HepG2 (cell line): Measurements from ENCODE around the gene HOXB4. TPM values are rescaled to one million over a fixed set of nuclear protein-coding genes. Genes with fewer than 3 reads are reported as not detected.

Source experiments
- ATAC-seq: fragments of 200-7000 bp; cut with Tn5 transposase; 3 replicates; pipeline ENCODE4 v1.9.1; 2020; ENCODE audit warnings: mild to moderate bottlenecking, moderate library complexity
- BruUV-seq: library from RNA; stranded (reverse); fragments of 400-500 nt; replicated peaks from 2 replicates; lab custom pipeline; 2021; lab: Mats Ljungman, UMichigan
- CTCF ChIA-PET: fragments of 300-600 bp; formaldehyde crosslinking; extraction: SDS; loops from one replicate; lab custom pipeline; 2021; ENCODE audit warnings: low total read pairs, inconsistent platforms, low intra/inter-chr PET ratio; lab: Yijun Ruan, JAX
- POLR2A ChIA-PET: fragments of 350-600 bp; sonication (Branson Sonifier 250); formaldehyde crosslinking; loops from one replicate; lab custom pipeline; 2020; ENCODE audit warnings: antibody characterized with exemption, inconsistent platforms; lab: Yijun Ruan, JAX
- DNase-seq: peaks from one replicate; pipeline ENCODE4 v3.0.0-alpha.2; 2015; ENCODE audit warnings: low spot score
- FAIRE-seq: peaks from 3 replicates; lab custom pipeline; 2011; peaks lifted over from hg19 to GRCh38; lab: Jason Lieb, UNC
- H2AFZ ChIP-seq: one replicate; pipeline ENCODE4 v1.6.1; 2011; ENCODE audit warnings: low read length, inconsistent platforms
- H3K27ac ChIP-seq: fragments of 300-600 bp; 3 replicates; pipeline ENCODE4 v1.8.0; 2011; ENCODE audit warnings: mixed run types, mild to moderate bottlenecking, mixed read lengths, low read length, inconsistent platforms; ENCODE audit not compliant: insufficient read depth; ENCODE audit errors: extremely low read length
- H3K27me3 ChIP-seq, 2 experiments: fragments of 200-600 bp in 1 of 2; 2 replicates in 1 of 2; 3 replicates in 1 of 2; pipeline versions ENCODE4 v1.6.0 to v1.8.0; 2011; ENCODE audit warnings: low read length in 2 of 2, mild to moderate bottlenecking in 2 of 2, moderate library complexity in 2 of 2, inconsistent platforms in 1 of 2; ENCODE audit not compliant: insufficient read depth in 2 of 2, control insufficient read depth in 1 of 2
- H3K36me3 ChIP-seq, 2 experiments: fragments of 200-600 bp in 1 of 2; replicated peaks in 1 of 2; 2 replicates in 1 of 2; 3 replicates in 1 of 2; pipeline versions ENCODE4 v1.5.1 to v1.8.0; 2011; ENCODE audit warnings: low read length in 2 of 2, inconsistent platforms in 1 of 2; ENCODE audit not compliant: insufficient read depth in 2 of 2, control insufficient read depth in 1 of 2
- H3K4me1 ChIP-seq: 2 replicates; pipeline ENCODE4 v1.5.1; 2012; ENCODE audit warnings: low read length, inconsistent platforms; ENCODE audit not compliant: insufficient read depth
- H3K4me2 ChIP-seq: 2 replicates; pipeline ENCODE4 v1.6.0; 2011; ENCODE audit warnings: low read depth, low read length, inconsistent platforms
- H3K4me3 ChIP-seq, 3 experiments: fragments of 200-600 bp in 1 of 3; sonication (generic), shearing (Covaris generic) in 1 of 3; replicated peaks in 1 of 3; 2 replicates each; pipeline ENCODE4 v1.5.1; 2011 to 2016; ENCODE audit warnings: low read length in 3 of 3, inconsistent platforms in 2 of 3, low read depth in 2 of 3, mild to moderate bottlenecking in 2 of 3, control low read depth in 1 of 3, mixed read lengths in 1 of 3; ENCODE audit not compliant: insufficient read depth in 1 of 3
- H3K79me2 ChIP-seq: one replicate; pipeline ENCODE4 v1.6.1; 2011; ENCODE audit warnings: low read length, inconsistent platforms; ENCODE audit not compliant: insufficient read depth
- H3K9ac ChIP-seq: 2 replicates; pipeline ENCODE4 v1.6.0; 2011; ENCODE audit warnings: mild to moderate bottlenecking, low read depth, low read length, inconsistent platforms; ENCODE audit not compliant: insufficient read depth
- H3K9me3 ChIP-seq: 2 replicates; pipeline ENCODE4 v1.5.1; 2012; ENCODE audit warnings: mild to moderate bottlenecking, low read length
- H4K20me1 ChIP-seq: 2 replicates; pipeline ENCODE4 v1.6.0; 2011; ENCODE audit warnings: inconsistent platforms, mild to moderate bottlenecking, low read length, moderate library complexity; ENCODE audit not compliant: insufficient read depth
- ARNT ChIP-seq: fragments of 450-650 bp; IDR thresholded peaks from 2 replicates; pipeline ENCODE4 v1.6.1; 2017
- BCL6 ChIP-seq: IDR thresholded peaks from 2 replicates; pipeline ENCODE4 v1.6.1; 2016; ENCODE audit warnings: missing genetic modification reagents, missing compliant biosample characterization
- CENPT ChIP-seq: sonication (generic); formaldehyde crosslinking; IDR thresholded peaks from 2 replicates; pipeline ENCODE4 v1.8.0; 2022; ENCODE audit warnings: low read depth, mild to moderate bottlenecking, moderate library complexity, missing genetic modification reagents
- HINFP ChIP-seq: sonication (generic); formaldehyde crosslinking; IDR thresholded peaks from 2 replicates; pipeline ENCODE4 v1.4.0; 2020; ENCODE audit warnings: low read depth, mild to moderate bottlenecking, missing genetic modification reagents
- HNF4A ChIP-seq: sonication (generic); formaldehyde crosslinking; IDR thresholded peaks from 2 replicates; pipeline ENCODE4 v1.4.0; 2020; ENCODE audit warnings: missing genetic modification reagents
- HOMEZ ChIP-seq: IDR thresholded peaks from 2 replicates; pipeline ENCODE4 v1.6.1; 2016; ENCODE audit warnings: low read depth
- IRX3 ChIP-seq: sonication (generic); formaldehyde crosslinking; IDR thresholded peaks from 2 replicates; pipeline ENCODE4 v1.8.1; 2023; ENCODE audit warnings: mild to moderate bottlenecking, low read depth, missing genetic modification reagents, borderline replicate concordance
- MEF2D ChIP-seq: sonication (generic); formaldehyde crosslinking; IDR thresholded peaks from 2 replicates; pipeline ENCODE4 v1.5.1; 2020; ENCODE audit warnings: mild to moderate bottlenecking, missing genetic modification reagents
- MLXIP ChIP-seq: sonication (generic); formaldehyde crosslinking; IDR thresholded peaks from 2 replicates; pipeline ENCODE4 v1.9.0; 2021; ENCODE audit warnings: missing genetic modification reagents, borderline replicate concordance
- NFIC ChIP-seq: IDR thresholded peaks from 2 replicates; pipeline ENCODE4 v1.6.1; 2012; ENCODE audit warnings: mild to moderate bottlenecking, low read length, inconsistent platforms
- PHF5A ChIP-seq: IDR thresholded peaks from one replicate; pipeline ENCODE4 v1.6.1; 2018; ENCODE audit warnings: low read depth, missing genetic modification reagents; ENCODE audit not compliant: unreplicated experiment
- SRSF9 ChIP-seq: fragments of 200-400 bp; formaldehyde crosslinking; IDR thresholded peaks from 2 replicates; pipeline ENCODE4 v1.6.1; 2018; ENCODE audit warnings: borderline replicate concordance, mild to moderate bottlenecking, low read depth, low read length; ENCODE audit not compliant: insufficient read depth, poor library complexity, severe bottlenecking
- THAP11 ChIP-seq: IDR thresholded peaks from 2 replicates; pipeline ENCODE4 v1.6.1; 2016; ENCODE audit warnings: missing biosample characterization, missing genetic modification reagents
- U2AF2 ChIP-seq: fragments of 200-400 bp; formaldehyde crosslinking; IDR thresholded peaks from 2 replicates; pipeline ENCODE4 v1.6.1; 2017; ENCODE audit warnings: low read depth, mild to moderate bottlenecking, low read length
- ZFP37 ChIP-seq: sonication (generic); formaldehyde crosslinking; IDR thresholded peaks from 2 replicates; pipeline ENCODE4 v1.4.0; 2020; ENCODE audit warnings: missing genetic modification reagents, borderline replicate concordance
- ZNF263 ChIP-seq: sonication (generic); formaldehyde crosslinking; IDR thresholded peaks from 2 replicates; pipeline ENCODE4 v1.4.0; 2020; ENCODE audit warnings: missing genetic modification reagents
- ZNF430 ChIP-seq: sonication (generic); formaldehyde crosslinking; IDR thresholded peaks from 2 replicates; pipeline ENCODE4 v1.9.0; 2021; ENCODE audit warnings: mild to moderate bottlenecking, missing genetic modification reagents
- ZNF574 ChIP-seq: sonication (generic); formaldehyde crosslinking; IDR thresholded peaks from 2 replicates; pipeline ENCODE4 v1.4.0; 2020; ENCODE audit warnings: missing genetic modification reagents
- WGBS: methylation state at CpG from one replicate; pipeline ENCODE4 v1.1.6; 2017; ENCODE audit warnings: low lambda C conversion rate; 5-methylcytosine and 5-hydroxymethylcytosine counted together
- in situ Hi-C: cut with HindIII; loops from 2 replicates; pipeline ENCODE4 v1.10.0; 2017; ENCODE audit warnings: low pct_unique_long_range_greater_than_20kb; ENCODE audit not compliant: extremely low pct_ligation_motif_present
- intact Hi-C: fragments of 100-400 bp; cut with micrococcal nuclease; formaldehyde crosslinking; loops from one replicate; pipeline ENCODE4 v1.10.0; 2022; ENCODE audit not compliant: unreplicated experiment
- polyA plus RNA-seq, 8 experiments: library from polyadenylated mRNA; depleted of rRNA in 3 of 8; stranded (reverse) in 7 of 8; unstranded in 1 of 8; fragments of >200 nt; fragmentation: Illumina TruSeq in 4 of 8; extraction: Trizol in 4 of 8; gene quantifications; 2 replicates each; pipeline versions ENCODE4 v1.2.1 to v1.2.3, GENCODE V29; 2011 to 2016; ENCODE audit warnings: low read depth in 4 of 8, missing spikeins in 1 of 8, mixed read lengths in 1 of 8; ENCODE audit not compliant: insufficient read depth in 1 of 8
- total RNA-seq, 5 experiments: library from RNA; depleted of rRNA; stranded (reverse); fragments of >200 nt; fragmentation: Illumina TruSeq; extraction: Trizol; gene quantifications; 2 replicates each; pipeline ENCODE4 v1.2.3, GENCODE V29; 2016; ENCODE audit warnings: low read depth in 1 of 5

HOXB4 gene
- total and polyA plus RNA-seq, 2 of the 13 experiments (the other 11 are each of a cell fraction or from before 2014, with no cell fraction given), result not detected

- FAIRE-seq, result no peak
- H3K9ac ChIP-seq, result no peak overlapping the region
- intact Hi-C loops (no loop called here), in situ Hi-C loops (no loop called here)
- H3K4me2 ChIP-seq, result no peak overlapping the region
- H3K4me1 ChIP-seq, result no peaks in the 10 kb centered on the region
- BruUV-seq, result no TSS peak
- no peaks in the 10 kb centered on the region for H4K20me1 ChIP-seq
- H3K27ac ChIP-seq, result no peak overlapping the region
- peaks cover 8 to 97% of the 10 kb centered on the region in 2 experiments for H3K27me3 ChIP-seq
- DNase-seq, result no peak
- CTCF ChIA-PET, result no interaction called here
- H2AFZ ChIP-seq, result no peak overlapping the region
- H3K9me3 ChIP-seq, result no peaks in the 10 kb centered on the region
- no peak overlapping the region for H3K4me3 ChIP-seq
- no peaks in the 10 kb centered on the region for H3K36me3 ChIP-seq
- POLR2A ChIA-PET, result no interaction called here
- no peaks in the 10 kb centered on the region for H3K79me2 ChIP-seq
- WGBS, result 32% methylated on average over 20 of the region's 20 CpGs
- ATAC-seq, result no peak
- no peak for TF ChIP-seq PHF5A (CRISPR knock-in tag)
- no peak for TF ChIP-seq MLXIP (CRISPR knock-in tag)
- no peak for TF ChIP-seq MEF2D (CRISPR knock-in tag)
- TF ChIP-seq ZNF263, result no peak
- no peak for TF ChIP-seq HOMEZ (CRISPR knock-in tag)
- TF ChIP-seq BCL6 (CRISPR knock-in tag), result no peak
- TF ChIP-seq U2AF2, result no peak
- no peak for TF ChIP-seq THAP11 (CRISPR knock-in tag)
- TF ChIP-seq ZNF574 (CRISPR knock-in tag), result no peak
- no peak for TF ChIP-seq ARNT
- TF ChIP-seq HINFP (CRISPR knock-in tag), result no peak
- TF ChIP-seq NFIC, result no peak
- TF ChIP-seq HNF4A (CRISPR knock-in tag), result no peak
- TF ChIP-seq CENPT, result no peak
- no peak for TF ChIP-seq SRSF9
- TF ChIP-seq ZFP37, result no peak
- TF ChIP-seq ZNF430 (CRISPR knock-in tag), result no peak
- no peak for TF ChIP-seq IRX3
Observed at GRCh38 chr17:48543854-48544348, 34.2 kb downstream of the HOXB4 start.
